ENCODE results near the gene PLCH2.

- TF ChIP-seq CTCF (IDR thresholded peaks at IDR 0.05; ENCODE audit: extremely low read depth in 1 of 2, insufficient read depth in 1 of 2, low read depth in 1 of 2, low read length in 2 of 2) (no peak), POLR2A (IDR thresholded peaks at IDR 0.05; ENCODE audit: low read depth, low read length) (no peak), EZH2 (IDR thresholded peaks at IDR 0.05; ENCODE audit: borderline replicate concordance, low read depth, low read length, severe bottlenecking) (no peak), POLR2AphosphoS5 (IDR thresholded peaks at IDR 0.05; ENCODE audit: insufficient read depth, low read depth, low read length) (no peak), MAX (IDR thresholded peaks at IDR 0.05; ENCODE audit: insufficient read depth, insufficient read length) (no peak), MYC (IDR thresholded peaks at IDR 0.05; ENCODE audit: low read depth, low read length) (no peak), JUN (IDR thresholded peaks at IDR 0.05; ENCODE audit: borderline replicate concordance, insufficient read depth, insufficient read length, low read depth) (no peak), FOS (IDR thresholded peaks at IDR 0.05; ENCODE audit: borderline replicate concordance, insufficient read depth, low read length) (no peak)
Measured at GRCh38 chr1:2501041-2501819, 25.1 kb downstream of the PLCH2 start.

All from endothelial cell of umbilical vein (primary cell).